ENCODE measurements around the gene DEK.

DNA sequence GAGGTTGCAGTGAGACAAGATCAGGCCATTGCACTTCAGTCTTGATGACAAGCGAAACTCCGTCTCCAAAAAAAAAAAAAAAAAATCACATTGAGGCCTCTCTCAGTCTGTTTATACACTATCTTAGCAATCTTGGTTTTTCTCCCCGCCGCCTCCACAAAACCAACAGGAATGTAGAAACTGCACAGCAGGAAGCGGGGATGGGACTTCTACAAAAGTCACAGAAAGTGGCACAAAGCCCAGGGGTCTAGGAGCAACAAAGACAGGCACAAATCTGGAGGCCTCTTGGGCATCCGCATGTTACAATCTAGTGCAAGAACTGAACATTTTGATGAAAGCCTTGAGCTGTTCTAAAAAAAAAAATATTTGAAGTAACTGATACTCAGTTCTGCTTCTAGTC, 60.5 kb downstream of the DEK start:
- TF ChIP-seq, protein P1, sequence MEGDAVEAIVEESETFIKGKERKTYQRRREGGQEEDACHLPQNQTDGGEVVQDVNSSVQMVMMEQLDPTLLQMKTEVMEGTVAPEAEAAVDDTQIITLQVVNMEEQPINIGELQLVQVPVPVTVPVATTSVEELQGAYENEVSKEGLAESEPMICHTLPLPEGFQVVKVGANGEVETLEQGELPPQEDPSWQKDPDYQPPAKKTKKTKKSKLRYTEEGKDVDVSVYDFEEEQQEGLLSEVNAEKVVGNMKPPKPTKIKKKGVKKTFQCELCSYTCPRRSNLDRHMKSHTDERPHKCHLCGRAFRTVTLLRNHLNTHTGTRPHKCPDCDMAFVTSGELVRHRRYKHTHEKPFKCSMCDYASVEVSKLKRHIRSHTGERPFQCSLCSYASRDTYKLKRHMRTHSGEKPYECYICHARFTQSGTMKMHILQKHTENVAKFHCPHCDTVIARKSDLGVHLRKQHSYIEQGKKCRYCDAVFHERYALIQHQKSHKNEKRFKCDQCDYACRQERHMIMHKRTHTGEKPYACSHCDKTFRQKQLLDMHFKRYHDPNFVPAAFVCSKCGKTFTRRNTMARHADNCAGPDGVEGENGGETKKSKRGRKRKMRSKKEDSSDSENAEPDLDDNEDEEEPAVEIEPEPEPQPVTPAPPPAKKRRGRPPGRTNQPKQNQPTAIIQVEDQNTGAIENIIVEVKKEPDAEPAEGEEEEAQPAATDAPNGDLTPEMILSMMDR (IDR thresholded peaks at IDR 0.05; ENCODE audit: insufficient read depth, low read depth, low read length), result no peak
- TF ChIP-seq EZH2 (IDR thresholded peaks at IDR 0.05; ENCODE audit: insufficient read depth, low read length), result no peak

All from astrocyte (in vitro differentiated cells and primary cell).